Body of pancreas (tissue), 4 donors: ENCODE measurements around the gene PSMD3.

Source experiments
- POLR2A ChIP-seq, 3 donors: fragments of 450-650 bp; IDR thresholded peaks; one replicate each; pipeline ENCODE4 v1.6.1; 2016; ENCODE audit warnings: antibody characterized with exemption in 3 of 3, mild to moderate bottlenecking in 2 of 3
- TF ChIP-seq, protein P1 (sequence below), 7 experiments: fragments of 450-650 bp in 4 of 7; fragments of 200-600 bp in 3 of 7; sonication (generic) in 3 of 7; IDR thresholded peaks; one replicate each; pipeline ENCODE4 v1.5.1; 2016 to 2019; ENCODE audit warnings: antibody characterized with exemption in 7 of 7

DNA sequence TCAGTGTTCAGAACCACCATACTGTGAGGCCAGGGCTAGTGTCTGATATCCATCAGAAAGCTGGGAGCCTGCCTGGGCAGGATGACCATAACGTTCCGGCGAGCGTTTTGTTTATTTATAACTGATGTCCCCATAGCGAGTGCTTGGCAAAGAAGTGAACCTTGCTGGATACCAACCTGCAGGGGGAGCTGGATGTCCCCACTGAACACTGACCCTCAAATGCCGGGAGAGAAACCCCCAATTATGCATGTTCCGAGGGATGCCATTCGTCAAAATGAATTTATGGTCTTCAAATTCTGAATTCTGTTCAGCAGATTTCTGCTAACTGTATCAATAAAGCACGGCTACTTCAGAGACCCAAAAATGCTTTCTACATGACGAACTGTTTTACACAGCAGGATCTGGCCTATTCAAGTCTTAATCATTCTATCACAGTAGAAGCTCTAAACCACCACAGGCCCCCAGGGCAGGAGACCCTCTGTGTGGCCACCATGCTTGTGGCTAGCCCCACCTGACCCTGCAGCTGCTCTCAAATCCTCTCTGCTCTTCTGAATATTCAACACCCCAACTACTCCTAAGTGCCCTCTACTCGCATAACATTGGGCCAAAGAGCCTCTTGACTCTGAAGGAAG lies 58.4 kb downstream of the PSMD3 start:
- TF ChIP-seq, protein P1, sequence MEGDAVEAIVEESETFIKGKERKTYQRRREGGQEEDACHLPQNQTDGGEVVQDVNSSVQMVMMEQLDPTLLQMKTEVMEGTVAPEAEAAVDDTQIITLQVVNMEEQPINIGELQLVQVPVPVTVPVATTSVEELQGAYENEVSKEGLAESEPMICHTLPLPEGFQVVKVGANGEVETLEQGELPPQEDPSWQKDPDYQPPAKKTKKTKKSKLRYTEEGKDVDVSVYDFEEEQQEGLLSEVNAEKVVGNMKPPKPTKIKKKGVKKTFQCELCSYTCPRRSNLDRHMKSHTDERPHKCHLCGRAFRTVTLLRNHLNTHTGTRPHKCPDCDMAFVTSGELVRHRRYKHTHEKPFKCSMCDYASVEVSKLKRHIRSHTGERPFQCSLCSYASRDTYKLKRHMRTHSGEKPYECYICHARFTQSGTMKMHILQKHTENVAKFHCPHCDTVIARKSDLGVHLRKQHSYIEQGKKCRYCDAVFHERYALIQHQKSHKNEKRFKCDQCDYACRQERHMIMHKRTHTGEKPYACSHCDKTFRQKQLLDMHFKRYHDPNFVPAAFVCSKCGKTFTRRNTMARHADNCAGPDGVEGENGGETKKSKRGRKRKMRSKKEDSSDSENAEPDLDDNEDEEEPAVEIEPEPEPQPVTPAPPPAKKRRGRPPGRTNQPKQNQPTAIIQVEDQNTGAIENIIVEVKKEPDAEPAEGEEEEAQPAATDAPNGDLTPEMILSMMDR (IDR thresholded peaks at IDR 0.05) = peak in 6 of 7 experiments; percentile 44 to 68 (median 62)
- TF ChIP-seq POLR2A (IDR thresholded peaks at IDR 0.05) = no peak
